ENCODE data around the gene DYSF.

- no peak for TF ChIP-seq CTCF (IDR thresholded peaks at IDR 0.05; ENCODE audit: extremely low read depth in 1 of 2, insufficient read depth in 1 of 2, low read depth in 1 of 2, low read length in 2 of 2)
- no peak for TF ChIP-seq POLR2AphosphoS5 (IDR thresholded peaks at IDR 0.05; ENCODE audit: insufficient read depth, low read depth, low read length)
- no peak for TF ChIP-seq MYC (IDR thresholded peaks at IDR 0.05; ENCODE audit: low read depth, low read length)
- TF ChIP-seq POLR2A (IDR thresholded peaks at IDR 0.05; ENCODE audit: low read depth, low read length): no peak
- no peak for TF ChIP-seq JUN (IDR thresholded peaks at IDR 0.05; ENCODE audit: borderline replicate concordance, insufficient read depth, insufficient read length, low read depth)
- no peak for TF ChIP-seq MAX (IDR thresholded peaks at IDR 0.05; ENCODE audit: insufficient read depth, insufficient read length)
Observed at GRCh38 chr2:71711133-71711855, 257.9 kb downstream of the DYSF start.

Data from endothelial cell of umbilical vein (primary cell).